Measurements from ENCODE around the gene ZNRD2.
"Not testable (repeated sequence)": the region's sequence is repeated elsewhere in the genome, so short reads cannot be mapped to it uniquely, and the experiment has no call there.

GRCh38 chr11:65523631-65523968 is 46.7 kb upstream of the ZNRD2 start:
- not testable (repeated sequence) for TF ChIP-seq POLR2AphosphoS5 (IDR thresholded peaks at IDR 0.05; ENCODE audit: low read depth, low read length); CTCF (IDR thresholded peaks at IDR 0.05 in 2 of 3, conservative IDR thresholded peaks at IDR 0.05 in 1 of 3; ENCODE audit: borderline replicate concordance in 1 of 3, insufficient read depth in 1 of 3, low read depth in 2 of 3, low read length in 2 of 3); REST (IDR thresholded peaks at IDR 0.05; ENCODE audit: low read depth); ZNF274 (IDR thresholded peaks at IDR 0.05; ENCODE audit: low read depth, low read length); EZH2phosphoT487 (IDR thresholded peaks at IDR 0.05; ENCODE audit: borderline replicate concordance); YY1 (IDR thresholded peaks at IDR 0.05; ENCODE audit: extremely low read depth, insufficient replicate concordance, low read depth, low read length); RAD21 (IDR thresholded peaks at IDR 0.05; ENCODE audit: low read depth); EZH2 (IDR thresholded peaks at IDR 0.05); POLR2A (IDR thresholded peaks at IDR 0.05; ENCODE audit: borderline replicate concordance, extremely low read depth, insufficient read depth, insufficient read length); MAX (IDR thresholded peaks at IDR 0.05); ATF3 (IDR thresholded peaks at IDR 0.05); JUND (IDR thresholded peaks at IDR 0.05); SIN3A (IDR thresholded peaks at IDR 0.05; ENCODE audit: low read depth); ZBTB33 (IDR thresholded peaks at IDR 0.05; ENCODE audit: extremely low read depth, insufficient replicate concordance, low read length)
